ENCODE measurements around the gene INPP5A.

Gene INPP5A

DNA sequence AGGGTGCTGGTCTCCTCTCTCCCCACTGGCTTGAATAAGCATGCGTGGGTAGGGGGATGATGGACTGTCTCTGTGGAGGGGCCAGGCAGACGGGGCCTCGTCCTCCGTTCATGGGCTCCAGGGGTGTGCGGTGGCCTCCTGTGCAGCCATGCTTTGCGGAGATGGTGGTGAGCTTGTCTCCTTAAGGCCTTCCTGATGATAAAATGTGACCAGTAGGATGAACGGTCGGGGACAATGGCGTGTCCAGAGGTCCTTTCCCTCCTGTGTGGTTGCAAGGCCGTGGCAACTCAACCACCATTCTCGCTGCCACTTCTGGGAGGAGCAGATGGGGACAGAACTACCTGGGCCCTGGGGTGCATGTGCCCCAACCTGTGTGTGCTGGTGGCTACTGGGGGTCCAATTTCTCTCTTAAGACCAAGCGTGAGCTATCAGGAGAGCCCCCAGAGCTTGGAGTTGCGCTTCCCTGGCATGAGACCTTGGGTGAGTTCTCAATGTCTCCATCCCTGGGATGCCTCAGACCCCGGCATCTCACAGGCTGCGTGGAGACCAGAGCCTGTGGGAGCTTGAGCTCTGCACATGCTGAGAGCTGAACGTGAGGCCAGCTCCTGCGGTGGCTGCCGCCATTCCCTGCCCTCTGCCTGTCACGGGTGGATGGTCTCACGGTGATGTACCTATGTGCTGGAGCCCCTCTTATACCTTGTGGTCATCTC lies 112.2 kb downstream of the INPP5A start:
- H3K27ac Mint-ChIP-seq, result no peak overlapping the region
- H3K27me3 Mint-ChIP-seq, result no peaks in the 10 kb centered on the region
- ATAC-seq (replicated peaks) (no peak), DNase-seq (no peak)
- no peaks in the 10 kb centered on the region for H3K9me3 Mint-ChIP-seq
- H3K4me1 Mint-ChIP-seq, result peaks cover 3 to 8% of the 10 kb centered on the region in 2 donors
- no peak overlapping the region for H3K4me3 Mint-ChIP-seq
- H3K36me3 Mint-ChIP-seq, result peaks cover 28 to 36% of the 10 kb centered on the region in 2 donors

DNA sequence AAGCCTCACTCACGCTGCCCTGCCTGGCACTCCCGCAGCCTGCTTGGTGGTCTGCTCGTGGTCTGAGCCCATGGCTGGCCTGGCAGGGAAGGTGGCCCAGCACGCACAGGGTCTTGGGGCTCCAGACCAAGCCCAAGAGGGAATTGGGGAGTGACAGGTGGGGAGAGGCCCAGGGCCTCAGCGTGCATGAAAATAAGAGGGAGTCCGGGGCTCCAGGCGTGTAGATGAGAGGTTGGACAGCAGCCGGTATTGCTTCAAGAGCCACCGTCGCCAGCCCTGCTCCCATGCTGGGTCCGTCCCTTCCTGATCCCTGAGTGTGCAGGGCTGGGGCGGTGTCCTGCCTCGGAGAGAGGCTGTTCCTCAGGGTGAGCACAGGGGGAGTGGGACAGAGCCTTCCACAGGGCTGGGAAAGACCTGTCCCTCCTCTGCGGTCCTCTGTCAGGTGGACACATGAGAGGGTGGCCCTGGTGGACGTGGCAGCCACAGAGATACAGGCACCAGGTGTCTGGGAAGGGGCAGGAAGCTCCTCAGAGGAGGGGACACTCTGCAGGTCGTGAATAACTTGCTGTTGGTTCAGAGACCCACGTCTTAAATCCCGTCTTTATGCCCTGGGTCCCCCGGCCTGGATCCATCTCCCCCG lies 113.1 kb downstream of the INPP5A start:
- Mint-ChIP-seq H3K27ac (no peak overlapping the region), H3K9me3 (no peaks in the 10 kb centered on the region), H3K4me1 (peaks cover 4 to 9% of the 10 kb centered on the region in 2 donors), H3K36me3 (peaks cover 28 to 38% of the 10 kb centered on the region in 2 donors), H3K27me3 (no peaks in the 10 kb centered on the region), H3K4me3 (no peak overlapping the region)
- no peak for DNase-seq
- ATAC-seq (replicated peaks), result no peak

DNA sequence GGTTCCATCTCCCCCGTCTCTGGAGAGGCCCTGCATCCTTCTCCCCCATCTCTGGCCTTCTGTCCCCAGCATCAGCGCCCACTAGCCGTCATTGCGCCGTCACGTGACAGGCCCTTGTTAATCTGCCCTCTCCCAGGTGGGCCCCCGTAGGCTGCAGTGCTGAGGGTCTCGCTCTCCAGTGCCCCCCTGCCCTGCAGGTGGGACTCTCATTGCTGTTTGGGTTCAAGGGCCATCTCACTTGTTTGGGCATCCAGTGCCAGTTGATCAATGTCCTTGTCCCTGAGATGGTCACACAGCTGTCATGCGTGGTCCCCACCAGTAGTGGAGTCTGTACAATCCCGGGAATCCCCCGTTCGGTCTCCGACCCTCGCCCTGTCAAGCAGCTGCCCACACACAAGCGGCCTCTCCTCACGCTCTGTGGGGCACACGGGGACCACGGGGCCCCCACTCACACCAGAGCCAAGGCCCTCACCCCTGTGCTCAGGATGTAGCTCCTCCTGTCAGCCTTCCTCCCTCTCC lies 114.0 kb downstream of the INPP5A start:
- ATAC-seq (replicated peaks), result no peak
- no peak for DNase-seq
- Mint-ChIP-seq H3K36me3 (peaks cover 28 to 42% of the 10 kb centered on the region in 2 donors), H3K9me3 (no peaks in the 10 kb centered on the region), H3K27me3 (no peaks in the 10 kb centered on the region), H3K27ac (no peak overlapping the region), H3K4me1 (peaks cover 4 to 9% of the 10 kb centered on the region in 2 donors), H3K4me3 (no peak overlapping the region)

DNA sequence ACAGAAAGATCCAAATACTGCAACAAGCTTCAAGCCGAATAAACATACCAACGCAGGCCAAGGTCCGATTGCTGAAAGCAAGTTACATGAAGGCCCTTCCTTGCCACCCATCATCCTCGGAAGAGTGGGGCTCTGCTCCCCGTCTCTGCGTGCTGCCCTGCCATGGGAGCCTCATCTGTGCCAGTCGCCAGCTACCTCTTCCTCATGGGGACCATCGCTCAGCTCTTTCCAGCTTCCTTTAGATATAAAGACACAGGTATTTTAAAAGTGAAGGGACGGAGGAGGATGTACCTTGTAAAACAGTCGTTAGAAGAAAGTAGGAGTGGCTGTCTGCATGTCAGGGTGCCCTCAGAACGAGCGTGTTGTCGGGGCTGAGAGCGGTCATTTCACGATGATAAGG lies 114.9 kb downstream of the INPP5A start:
- no peak for DNase-seq
- no peaks in the 10 kb centered on the region for H3K27me3 Mint-ChIP-seq
- no peak overlapping the region for H3K27ac Mint-ChIP-seq
- H3K4me1 Mint-ChIP-seq, result peaks cover 4 to 9% of the 10 kb centered on the region in 2 donors
- H3K36me3 Mint-ChIP-seq, result peaks cover 26 to 38% of the 10 kb centered on the region in 2 donors
- H3K4me3 Mint-ChIP-seq, result no peak overlapping the region
- ATAC-seq (replicated peaks), result no peak
- no peaks in the 10 kb centered on the region for H3K9me3 Mint-ChIP-seq

DNA sequence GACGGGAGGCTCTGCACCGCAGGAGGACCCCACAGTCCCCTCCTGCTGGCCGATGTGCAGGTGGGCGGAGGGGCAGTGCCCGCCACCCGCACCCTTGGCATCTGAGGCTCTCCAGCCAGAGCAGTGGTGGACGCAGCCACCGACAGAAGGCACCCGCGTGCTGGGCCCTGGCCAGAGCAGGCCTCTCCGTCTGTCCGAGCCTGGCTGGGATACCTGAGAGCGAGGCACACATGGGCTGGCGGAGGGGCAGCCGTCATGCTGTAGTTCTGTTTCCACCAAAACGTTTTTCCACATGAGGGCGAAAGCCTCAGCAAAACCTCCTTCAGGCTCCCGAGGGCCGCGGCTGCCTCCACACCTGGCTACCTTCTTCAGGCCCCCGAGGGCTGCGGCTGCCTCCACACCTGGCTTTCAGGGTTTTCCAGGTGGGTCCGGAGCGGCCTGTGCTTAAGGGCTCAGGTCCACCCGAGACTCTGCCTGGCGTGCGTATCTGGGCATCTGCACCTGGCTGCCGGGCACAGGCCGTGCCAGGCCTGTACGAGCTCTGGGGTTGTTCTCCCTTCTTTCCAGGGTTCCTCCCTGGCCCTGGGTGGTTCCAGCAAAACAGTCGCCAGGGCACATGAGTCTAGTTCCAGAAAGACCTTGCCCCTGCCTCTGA lies 115.5 kb downstream of the INPP5A start:
- Mint-ChIP-seq H3K9me3 (no peaks in the 10 kb centered on the region), H3K36me3 (peaks cover 25 to 37% of the 10 kb centered on the region in 2 donors), H3K4me1 (peaks cover 4 to 9% of the 10 kb centered on the region in 2 donors), H3K27me3 (no peaks in the 10 kb centered on the region), H3K4me3 (no peak overlapping the region), H3K27ac (no peak overlapping the region)
- DNase-seq (no peak), ATAC-seq (replicated peaks) (no peak)

DNA sequence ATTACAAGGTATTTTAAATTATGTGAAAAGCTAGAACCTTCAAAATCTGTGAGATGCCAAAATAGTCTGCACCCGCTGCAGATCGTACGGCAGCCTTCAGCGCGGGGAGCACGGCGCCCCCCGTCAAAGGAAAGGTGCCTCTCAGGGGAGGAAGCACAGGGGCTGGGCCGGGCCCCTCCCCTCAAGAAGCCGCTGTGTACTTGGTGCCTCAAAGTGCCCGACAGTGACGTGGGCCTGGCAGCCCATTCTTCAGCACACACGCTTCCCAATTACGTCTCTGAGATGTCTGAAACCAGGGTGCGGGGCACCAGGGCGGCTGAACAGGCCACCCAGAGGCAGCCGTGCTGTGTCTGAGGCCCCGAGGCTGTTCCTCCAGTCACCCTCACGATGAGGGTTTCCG lies 116.1 kb downstream of the INPP5A start:
- H3K27me3 Mint-ChIP-seq, result no peaks in the 10 kb centered on the region
- H3K9me3 Mint-ChIP-seq, result no peaks in the 10 kb centered on the region
- DNase-seq, result no peak
- H3K4me1 Mint-ChIP-seq, result peaks cover 4 to 9% of the 10 kb centered on the region in 2 donors
- peaks cover 26 to 40% of the 10 kb centered on the region in 2 donors for H3K36me3 Mint-ChIP-seq
- no peak for ATAC-seq (replicated peaks)
- H3K4me3 Mint-ChIP-seq, result no peak overlapping the region
- H3K27ac Mint-ChIP-seq, result no peak overlapping the region

DNA sequence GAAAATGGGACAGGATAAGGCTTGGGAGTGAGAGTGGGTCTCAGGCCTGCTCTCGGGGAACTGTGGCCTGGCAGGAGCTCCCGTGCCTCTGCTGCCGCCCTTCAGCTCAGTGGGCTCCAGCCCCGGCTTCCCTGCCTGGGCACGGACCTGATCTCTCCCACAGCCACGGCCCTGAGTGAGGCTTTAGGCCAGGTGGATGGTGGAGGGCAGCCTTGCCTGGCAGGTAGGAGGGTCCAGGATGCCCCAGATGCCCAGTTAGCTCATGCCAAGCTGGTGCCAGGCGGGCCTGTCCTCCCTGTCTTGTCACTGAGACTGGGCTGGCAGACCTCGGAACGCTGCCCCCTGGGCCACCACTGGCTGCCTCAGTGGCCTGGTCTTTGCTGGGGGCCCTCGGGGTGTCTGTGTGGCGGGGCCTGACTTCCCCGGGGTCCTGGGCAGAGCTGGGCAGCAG lies 116.6 kb downstream of the INPP5A start:
- Mint-ChIP-seq H3K36me3 (peaks cover 27 to 40% of the 10 kb centered on the region in 2 donors), H3K4me3 (no peak overlapping the region), H3K9me3 (no peaks in the 10 kb centered on the region), H3K4me1 (peaks cover 4 to 9% of the 10 kb centered on the region in 2 donors), H3K27ac (no peak overlapping the region), H3K27me3 (no peaks in the 10 kb centered on the region)
- no peak for DNase-seq
- no peak for ATAC-seq (replicated peaks)

DNA sequence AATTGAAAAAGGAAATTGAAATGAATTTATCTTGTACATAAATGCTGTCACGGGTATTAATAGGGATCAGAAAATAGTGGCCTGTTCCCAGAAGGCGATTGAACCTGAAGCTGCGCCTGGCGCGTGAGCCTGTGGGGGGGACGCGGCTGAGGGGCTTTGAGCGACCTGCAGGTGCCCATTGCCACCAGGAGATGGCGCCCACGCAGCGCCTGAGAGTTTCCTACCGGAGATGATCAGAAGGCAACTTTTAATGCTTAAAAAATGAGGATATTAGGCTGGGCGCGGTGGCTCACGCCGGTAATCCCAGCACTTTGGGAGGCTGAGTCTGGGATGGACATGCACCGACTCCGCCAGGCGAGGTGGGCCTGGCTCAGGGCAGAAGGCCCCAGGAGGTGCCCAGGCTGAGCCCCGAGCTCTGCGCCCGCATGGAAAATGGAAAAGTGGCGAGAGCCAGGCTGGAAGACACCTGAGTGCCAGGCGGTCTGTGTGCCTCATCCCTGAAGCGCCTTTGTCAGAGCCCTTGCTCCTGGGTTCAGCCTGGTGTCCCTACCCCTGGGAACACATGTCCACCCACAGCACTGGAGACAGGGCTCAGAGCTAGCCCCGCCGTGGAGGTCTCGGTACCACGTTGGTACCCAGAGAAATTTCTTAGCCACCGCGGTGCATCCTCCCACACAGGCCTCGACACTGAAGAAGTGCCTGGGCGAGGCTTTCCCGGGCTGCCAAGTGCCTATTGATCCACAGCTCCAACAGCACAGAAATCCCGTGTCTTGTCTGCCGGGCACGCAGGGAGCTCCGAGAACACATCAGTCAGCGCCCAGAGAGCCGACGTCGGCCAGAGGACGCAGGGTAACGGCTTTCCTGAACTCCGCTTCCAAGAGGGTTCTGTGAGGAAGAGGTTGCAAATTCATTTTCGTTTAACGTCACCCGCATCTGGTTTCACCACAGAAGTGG lies 117.4 kb downstream of the INPP5A start:
- H3K4me1 Mint-ChIP-seq, result peaks cover 4 to 9% of the 10 kb centered on the region in 2 donors
- no peak overlapping the region for H3K4me3 Mint-ChIP-seq
- H3K9me3 Mint-ChIP-seq, result no peaks in the 10 kb centered on the region
- ATAC-seq (replicated peaks), result peak; percentile 76 to 79
- H3K36me3 Mint-ChIP-seq, result peaks cover 28 to 36% of the 10 kb centered on the region in 2 donors
- peak overlapping the region; percentile 56 for H3K27ac Mint-ChIP-seq
- no peaks in the 10 kb centered on the region for H3K27me3 Mint-ChIP-seq
- peak; percentile 42 for DNase-seq

DNA sequence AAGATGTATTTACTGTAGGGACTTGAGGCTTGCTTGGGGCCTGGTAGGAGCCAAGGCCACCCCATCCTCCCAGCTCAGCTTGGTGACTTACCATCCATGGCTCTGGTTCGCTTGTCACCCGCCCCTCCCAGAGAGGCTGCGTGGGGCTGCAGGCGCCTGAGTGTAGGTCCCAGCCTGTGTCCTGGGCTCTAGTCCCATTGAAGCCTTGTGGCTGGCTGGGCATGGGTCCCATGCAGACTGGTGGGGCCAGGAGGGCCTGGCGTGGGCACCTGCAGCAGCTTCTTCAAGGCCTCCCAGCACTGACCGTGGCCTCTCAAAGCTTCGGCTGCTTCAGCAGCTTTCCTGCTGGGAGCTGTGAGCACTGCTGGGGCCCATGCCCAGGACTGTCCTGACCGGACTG lies 118.1 kb downstream of the INPP5A start:
- Mint-ChIP-seq H3K4me3 (no peak overlapping the region), H3K4me1 (peaks cover 4 to 9% of the 10 kb centered on the region in 2 donors), H3K27me3 (no peaks in the 10 kb centered on the region), H3K27ac (no peak overlapping the region), H3K36me3 (peaks cover 30 to 42% of the 10 kb centered on the region in 2 donors), H3K9me3 (no peaks in the 10 kb centered on the region)
- DNase-seq (no peak), ATAC-seq (replicated peaks) (no peak)

DNA sequence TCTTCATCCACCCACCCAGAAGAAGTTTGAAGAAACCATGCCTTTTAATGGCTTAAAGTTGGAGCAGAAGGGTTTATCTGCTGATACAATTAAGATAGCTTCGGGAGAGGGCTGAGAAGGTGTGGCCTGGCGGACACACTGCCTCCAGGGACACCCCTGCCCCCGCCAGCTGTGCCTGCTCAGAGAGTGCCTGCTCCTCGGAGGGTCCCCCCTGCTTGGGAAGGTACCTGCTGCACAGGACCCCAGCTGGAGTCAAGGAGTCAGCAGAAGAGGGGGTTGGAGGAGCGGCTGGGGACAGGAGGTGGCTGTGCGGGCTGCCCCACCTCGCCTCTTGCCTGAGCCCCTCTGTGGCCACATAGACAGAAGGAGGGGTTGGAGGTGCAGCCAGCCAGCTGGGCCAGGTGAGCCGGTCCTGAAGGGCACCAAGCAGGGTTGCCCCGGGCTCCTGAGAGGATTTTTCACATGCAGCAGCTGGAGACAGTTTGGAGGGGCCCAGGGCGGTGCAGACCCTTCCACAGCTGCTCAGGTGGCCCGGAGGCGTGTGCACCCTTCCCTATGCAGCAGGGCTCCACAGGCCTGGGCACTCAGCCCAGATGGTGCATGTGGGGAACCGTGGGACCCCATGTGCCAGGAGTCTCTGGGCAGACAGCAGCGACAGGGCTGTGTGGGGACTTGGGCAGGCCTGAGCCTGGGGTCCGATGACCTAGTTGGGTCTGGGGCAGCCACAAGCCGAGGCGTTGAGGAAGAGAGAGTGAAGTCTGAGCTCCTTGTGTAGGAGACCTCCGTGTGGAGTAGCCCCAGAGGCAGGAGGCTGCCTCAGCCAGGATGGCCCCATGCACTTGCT lies 118.9 kb downstream of the INPP5A start:
- ATAC-seq (replicated peaks) (no peak), DNase-seq (no peak)
- peaks cover 30 to 41% of the 10 kb centered on the region in 2 donors for H3K36me3 Mint-ChIP-seq
- H3K27me3 Mint-ChIP-seq, result no peaks in the 10 kb centered on the region
- no peaks in the 10 kb centered on the region for H3K9me3 Mint-ChIP-seq
- H3K4me3 Mint-ChIP-seq, result no peak overlapping the region
- peaks cover 4 to 9% of the 10 kb centered on the region in 2 donors for H3K4me1 Mint-ChIP-seq
- H3K27ac Mint-ChIP-seq, result no peak overlapping the region

DNA sequence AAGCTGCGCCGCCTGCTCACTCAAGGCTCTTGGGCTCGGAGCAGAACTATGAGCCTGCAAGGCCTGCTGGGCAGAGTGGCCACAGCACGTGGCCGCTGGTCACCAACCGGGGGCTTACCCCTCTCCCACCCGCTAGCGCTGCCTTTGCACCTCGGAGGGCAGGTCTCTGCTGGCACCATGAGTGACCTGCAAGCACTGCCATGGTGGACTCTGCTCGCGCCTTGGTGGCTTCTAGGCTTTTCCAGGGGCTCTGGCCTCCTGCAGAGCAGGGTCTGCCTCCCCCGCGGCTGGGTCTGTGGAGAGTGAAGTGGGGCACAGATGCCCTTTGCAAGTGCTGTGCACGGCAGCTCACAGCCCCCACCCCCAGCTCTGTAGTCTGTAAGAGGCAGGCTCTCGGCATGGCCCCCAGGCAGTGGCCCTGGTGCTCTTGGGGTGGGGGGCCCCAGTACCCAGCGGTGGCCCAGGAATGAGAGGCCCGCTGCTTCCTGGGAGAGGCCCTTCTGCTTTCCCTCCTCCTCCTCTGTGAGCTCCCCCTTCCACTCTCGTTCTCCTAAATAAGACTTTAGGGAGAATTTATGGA lies 119.6 kb downstream of the INPP5A start:
- H3K4me3 Mint-ChIP-seq, result no peak overlapping the region
- DNase-seq (no peak), ATAC-seq (replicated peaks) (no peak)
- H3K27ac Mint-ChIP-seq, result no peak overlapping the region
- no peaks in the 10 kb centered on the region for H3K9me3 Mint-ChIP-seq
- H3K27me3 Mint-ChIP-seq, result no peaks in the 10 kb centered on the region
- H3K4me1 Mint-ChIP-seq, result peaks cover 4 to 9% of the 10 kb centered on the region in 2 donors
- H3K36me3 Mint-ChIP-seq, result peaks cover 24 to 36% of the 10 kb centered on the region in 2 donors

DNA sequence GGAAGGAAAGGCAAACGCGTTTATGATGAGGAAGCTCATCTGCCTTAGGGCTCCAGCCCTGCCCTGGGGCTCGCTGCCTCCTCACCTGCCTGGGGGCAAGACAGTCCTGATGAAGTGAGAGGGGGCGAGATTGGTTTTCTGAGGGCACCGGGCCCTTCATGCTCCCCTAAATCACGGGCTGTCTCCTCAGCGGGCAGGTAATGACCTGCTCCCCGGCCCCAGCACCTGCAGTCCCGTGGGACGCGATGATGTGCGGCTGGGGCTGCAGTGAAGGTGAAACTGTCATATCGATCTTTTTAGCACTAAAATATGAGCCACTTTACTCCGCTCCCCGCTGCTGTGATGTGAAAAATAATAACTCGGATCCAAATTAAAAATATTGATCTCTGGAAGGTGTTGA lies 120.2 kb downstream of the INPP5A start:
- H3K4me1 Mint-ChIP-seq, result peaks cover 4 to 9% of the 10 kb centered on the region in 2 donors
- no peak overlapping the region for H3K27ac Mint-ChIP-seq
- no peaks in the 10 kb centered on the region for H3K27me3 Mint-ChIP-seq
- ATAC-seq (replicated peaks) (no peak), DNase-seq (no peak)
- H3K9me3 Mint-ChIP-seq, result no peaks in the 10 kb centered on the region
- H3K36me3 Mint-ChIP-seq, result peaks cover 24 to 30% of the 10 kb centered on the region in 2 donors
- H3K4me3 Mint-ChIP-seq, result no peak overlapping the region
